ENCODE data around the gene NGDN. TPM values are rescaled to one million over a fixed set of nuclear protein-coding genes. Genes with fewer than 3 reads are reported as not detected.

The NGDN gene
- polyA plus RNA-seq, 1 experiment, result 49.8 TPM

DNA sequence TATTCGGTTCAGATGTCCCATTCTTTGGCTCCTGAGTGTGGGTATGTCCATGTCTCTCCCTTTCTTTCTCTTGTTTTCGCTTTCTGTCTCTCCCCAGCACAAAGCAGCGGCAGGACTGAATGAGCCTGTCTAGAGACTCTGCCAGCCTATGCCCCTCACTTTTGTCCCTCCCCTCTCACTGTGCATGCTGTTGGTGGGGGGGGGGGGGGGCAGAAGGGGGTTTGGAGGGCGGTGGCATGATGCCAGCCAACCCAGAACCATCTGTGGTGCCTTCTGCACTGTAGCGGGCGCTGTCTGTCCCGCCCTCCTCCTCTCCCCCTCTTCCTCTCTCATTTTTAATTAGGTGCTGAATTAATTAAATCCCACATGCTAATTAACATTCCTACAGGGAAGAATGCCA lies 17.7 kb downstream of the NGDN start:
- H3K9me3 ChIP-seq (ENCODE audit: control insufficient read depth, insufficient read depth, low read length), result no peaks in the 10 kb centered on the region
- no peak for DNase-seq (ENCODE audit: low read depth, low spot score)
- H3K27me3 ChIP-seq (ENCODE audit: control insufficient read depth, insufficient read depth, low read length), result no peaks in the 10 kb centered on the region
- H3K4me3 ChIP-seq (ENCODE audit: low read depth, low read length), result no peak overlapping the region
- CTCF ChIA-PET, result interaction anchor here (1.4 kb wide), 1 partner anchor 73 kb away, joined by 4 read pairs; no protein-coding TSS in a partner anchor
- POLR2A ChIA-PET, result no interaction called here
- no peak overlapping the region for H3K27ac ChIP-seq (ENCODE audit: low read depth, low read length)
- TF ChIP-seq, protein P1, sequence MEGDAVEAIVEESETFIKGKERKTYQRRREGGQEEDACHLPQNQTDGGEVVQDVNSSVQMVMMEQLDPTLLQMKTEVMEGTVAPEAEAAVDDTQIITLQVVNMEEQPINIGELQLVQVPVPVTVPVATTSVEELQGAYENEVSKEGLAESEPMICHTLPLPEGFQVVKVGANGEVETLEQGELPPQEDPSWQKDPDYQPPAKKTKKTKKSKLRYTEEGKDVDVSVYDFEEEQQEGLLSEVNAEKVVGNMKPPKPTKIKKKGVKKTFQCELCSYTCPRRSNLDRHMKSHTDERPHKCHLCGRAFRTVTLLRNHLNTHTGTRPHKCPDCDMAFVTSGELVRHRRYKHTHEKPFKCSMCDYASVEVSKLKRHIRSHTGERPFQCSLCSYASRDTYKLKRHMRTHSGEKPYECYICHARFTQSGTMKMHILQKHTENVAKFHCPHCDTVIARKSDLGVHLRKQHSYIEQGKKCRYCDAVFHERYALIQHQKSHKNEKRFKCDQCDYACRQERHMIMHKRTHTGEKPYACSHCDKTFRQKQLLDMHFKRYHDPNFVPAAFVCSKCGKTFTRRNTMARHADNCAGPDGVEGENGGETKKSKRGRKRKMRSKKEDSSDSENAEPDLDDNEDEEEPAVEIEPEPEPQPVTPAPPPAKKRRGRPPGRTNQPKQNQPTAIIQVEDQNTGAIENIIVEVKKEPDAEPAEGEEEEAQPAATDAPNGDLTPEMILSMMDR (IDR thresholded peaks at IDR 0.05; ENCODE audit: low read depth, low read length), result no peak

DNA sequence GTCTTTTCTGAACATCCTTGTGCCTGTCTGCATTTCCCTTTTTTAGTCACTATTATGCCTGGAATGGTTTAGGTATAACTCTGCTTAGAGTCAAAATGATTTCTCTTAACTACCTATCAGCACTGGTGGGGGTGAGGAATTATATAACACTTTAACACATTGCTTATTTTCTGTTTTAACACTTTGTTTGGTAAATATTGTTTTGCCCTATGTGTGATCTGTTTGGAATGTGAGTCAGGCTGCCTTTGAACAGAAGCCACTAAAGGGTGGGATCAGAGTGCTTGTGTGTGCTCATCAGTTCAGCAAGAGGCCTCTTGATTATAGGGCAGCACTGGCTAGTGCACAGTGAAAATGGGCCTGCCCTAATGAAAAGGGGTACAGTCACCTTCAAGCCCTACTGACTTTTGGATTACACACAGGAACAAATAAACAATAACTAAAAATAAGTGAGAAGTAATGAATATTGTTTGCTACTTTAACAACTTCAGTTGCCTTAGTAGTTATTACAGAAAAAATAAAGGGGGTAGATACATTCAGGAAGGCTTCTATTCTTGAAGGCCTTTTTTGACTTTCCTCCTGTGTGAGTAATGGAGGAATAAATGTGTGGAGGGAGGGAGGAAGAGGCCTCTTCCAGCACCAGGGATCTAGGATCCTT lies 23.2 kb downstream of the NGDN start:
- H3K27me3 ChIP-seq (ENCODE audit: control insufficient read depth, insufficient read depth, low read length), result no peaks in the 10 kb centered on the region
- CTCF ChIA-PET, result interaction anchor here (4.5 kb wide), 1 partner anchor 15 kb away, joined by 26 read pairs; no protein-coding TSS in a partner anchor
- no peak for DNase-seq (ENCODE audit: low read depth, low spot score)
- TF ChIP-seq, protein P1 (IDR thresholded peaks at IDR 0.05; ENCODE audit: low read depth, low read length), result no peak
- POLR2A ChIA-PET, result no interaction called here
- H3K9me3 ChIP-seq (ENCODE audit: control insufficient read depth, insufficient read depth, low read length), result no peaks in the 10 kb centered on the region
- H3K27ac ChIP-seq (ENCODE audit: low read depth, low read length), result no peak overlapping the region
- H3K4me3 ChIP-seq (ENCODE audit: low read depth, low read length), result no peak overlapping the region

DNA sequence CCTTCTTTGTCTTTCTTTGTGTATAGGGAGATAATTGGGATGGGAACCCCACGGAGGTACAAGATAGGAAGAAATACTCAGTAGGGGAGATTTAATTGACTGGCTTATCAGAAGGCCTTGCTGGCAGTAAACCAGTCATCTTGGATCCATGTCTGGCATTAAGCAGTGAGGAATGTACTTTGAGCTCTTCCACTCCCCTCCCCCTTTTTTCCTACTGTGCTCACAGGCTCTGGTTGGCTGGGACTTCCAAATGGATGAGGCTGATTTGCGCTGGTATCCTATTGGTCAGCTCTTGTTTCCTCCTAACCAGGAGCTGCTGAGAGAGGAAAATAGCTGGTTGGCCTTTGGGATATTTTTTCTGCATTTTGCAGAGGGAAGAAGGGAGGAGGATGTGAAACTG lies 24.7 kb downstream of the NGDN start:
- Histone ChIP-seq H3K27ac (ENCODE audit: low read depth, low read length) (no peak overlapping the region), H3K4me3 (ENCODE audit: low read depth, low read length) (no peak overlapping the region), H3K27me3 (ENCODE audit: control insufficient read depth, insufficient read depth, low read length) (no peaks in the 10 kb centered on the region), H3K9me3 (ENCODE audit: control insufficient read depth, insufficient read depth, low read length) (no peaks in the 10 kb centered on the region)
- DNase-seq (ENCODE audit: low read depth, low spot score), result no peak
- TF ChIP-seq, protein P1 (IDR thresholded peaks at IDR 0.05; ENCODE audit: low read depth, low read length), result no peak
- CTCF ChIA-PET, result interaction anchor here (0.7 to 4.5 kb wide), 3 partner anchors 16 to 66 kb away, joined by 3 to 26 read pairs (median 5); no protein-coding TSS in a partner anchor
- POLR2A ChIA-PET, result no interaction called here

DNA sequence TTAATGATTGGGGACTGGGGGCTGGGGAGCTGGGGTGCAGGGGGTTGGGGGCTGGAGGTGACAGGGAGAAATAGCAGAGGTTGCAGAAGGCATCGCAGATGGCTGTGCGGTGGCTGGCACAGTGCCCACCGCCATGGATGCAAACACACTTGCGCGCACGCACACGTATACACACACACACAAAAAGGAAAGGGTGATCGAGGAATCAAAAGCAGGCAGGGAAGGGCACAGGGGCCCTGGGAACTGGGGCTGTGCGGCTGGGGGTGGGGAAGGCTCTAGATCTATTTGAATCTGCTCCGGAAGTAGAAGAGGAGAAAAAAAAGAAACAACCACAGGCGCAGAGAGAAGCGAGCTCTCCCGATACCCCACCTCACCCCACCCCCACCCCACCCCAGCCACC lies 42.7 kb downstream of the NGDN start:
- Histone ChIP-seq H3K27me3 (ENCODE audit: control insufficient read depth, insufficient read depth, low read length) (no peaks in the 10 kb centered on the region), H3K9me3 (ENCODE audit: control insufficient read depth, insufficient read depth, low read length) (no peaks in the 10 kb centered on the region), H3K27ac (ENCODE audit: low read depth, low read length) (no peak overlapping the region), H3K4me3 (ENCODE audit: low read depth, low read length) (peak overlapping the region; percentile 21)
- no peak for DNase-seq (ENCODE audit: low read depth, low spot score)
- TF ChIP-seq, protein P1 (IDR thresholded peaks at IDR 0.05; ENCODE audit: low read depth, low read length), result no peak
- CTCF ChIA-PET, result interaction anchor here (0.6 to 0.8 kb wide), 2 partner anchors 26 to 33 kb away, joined by 3 to 5 read pairs; no protein-coding TSS in a partner anchor
- POLR2A ChIA-PET, result no interaction called here

DNA sequence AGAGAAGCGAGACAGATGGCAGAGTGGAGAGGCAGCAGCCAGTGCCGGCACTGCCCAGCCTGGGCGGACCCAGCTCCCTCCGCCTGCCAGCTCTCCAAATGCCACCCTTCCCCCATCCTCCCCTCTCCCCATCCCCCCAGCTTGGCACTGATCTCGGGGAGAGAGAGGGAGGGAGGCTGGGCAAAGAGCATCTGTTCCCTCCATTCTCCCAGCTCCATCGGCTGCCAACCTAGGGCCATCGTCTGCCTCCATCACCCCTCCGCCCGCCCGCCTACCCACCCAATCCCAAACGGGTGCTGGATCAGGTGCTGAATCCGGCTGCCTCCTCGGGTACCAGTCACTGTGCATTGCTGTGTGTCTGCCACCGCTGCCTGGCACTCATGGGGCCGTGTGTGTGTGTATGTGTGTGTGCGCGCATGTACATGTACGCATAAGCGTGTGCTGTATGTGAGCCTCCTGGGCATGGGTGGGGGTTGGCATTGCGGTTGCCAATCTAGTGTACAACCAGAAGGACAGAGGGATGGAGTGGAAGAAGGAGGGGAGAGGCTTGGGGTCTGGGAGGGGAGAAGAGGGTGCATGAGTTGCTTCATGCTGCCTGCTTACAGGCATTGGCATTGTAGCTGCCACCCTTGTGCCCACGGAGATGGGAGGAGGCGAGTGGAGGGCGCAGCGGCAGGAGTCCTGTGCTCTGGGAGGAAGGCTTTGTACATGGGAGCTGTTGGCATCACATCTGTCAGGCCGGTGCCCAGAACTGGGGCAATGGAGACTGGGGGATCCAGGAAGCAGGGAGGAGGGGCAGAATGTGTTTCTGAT lies 43.7 kb downstream of the NGDN start:
- no peak overlapping the region for H3K27ac ChIP-seq (ENCODE audit: low read depth, low read length)
- H3K4me3 ChIP-seq (ENCODE audit: low read depth, low read length), result no peak overlapping the region
- H3K9me3 ChIP-seq (ENCODE audit: control insufficient read depth, insufficient read depth, low read length), result no peaks in the 10 kb centered on the region
- no peaks in the 10 kb centered on the region for H3K27me3 ChIP-seq (ENCODE audit: control insufficient read depth, insufficient read depth, low read length)
- no peak for DNase-seq (ENCODE audit: low read depth, low spot score)
- ChIA-PET CTCF (interaction anchor here (0.6 to 0.8 kb wide), 2 partner anchors 35 to 46 kb away, joined by 3 to 5 read pairs; no protein-coding TSS in a partner anchor), POLR2A (no interaction called here)
- TF ChIP-seq, protein P1 (IDR thresholded peaks at IDR 0.05; ENCODE audit: low read depth, low read length), result no peak

Measured in AG04450 (cell line).